Endometrial microvascular endothelial cells (primary cell): ENCODE data around the gene ITPA. TPM values are rescaled to one million over a fixed set of nuclear protein-coding genes. Genes with fewer than 3 reads are reported as not detected.
"Not testable (repeated sequence)": the region's sequence is repeated elsewhere in the genome, so short reads cannot be mapped to it uniquely, and the experiment has no call there.

Experiments used
- in situ Hi-C: cut with HindIII; loops from 2 replicates; pipeline ENCODE4 v1.10.0; 2017; ENCODE audit warnings: low sequenced_read_pairs, low pct_unique_long_range_greater_than_20kb; ENCODE audit errors: inconsistent ontology term
- total RNA-seq: library from RNA; depleted of rRNA; stranded (reverse); fragments of >200 nt; gene quantifications from one replicate; pipeline ENCODE4 v1.2.3, GENCODE V29; 2015; ENCODE audit errors: inconsistent ontology term

The ITPA gene
- total RNA-seq, 1 donor from 2014 or later = 90.0 TPM

DNA sequence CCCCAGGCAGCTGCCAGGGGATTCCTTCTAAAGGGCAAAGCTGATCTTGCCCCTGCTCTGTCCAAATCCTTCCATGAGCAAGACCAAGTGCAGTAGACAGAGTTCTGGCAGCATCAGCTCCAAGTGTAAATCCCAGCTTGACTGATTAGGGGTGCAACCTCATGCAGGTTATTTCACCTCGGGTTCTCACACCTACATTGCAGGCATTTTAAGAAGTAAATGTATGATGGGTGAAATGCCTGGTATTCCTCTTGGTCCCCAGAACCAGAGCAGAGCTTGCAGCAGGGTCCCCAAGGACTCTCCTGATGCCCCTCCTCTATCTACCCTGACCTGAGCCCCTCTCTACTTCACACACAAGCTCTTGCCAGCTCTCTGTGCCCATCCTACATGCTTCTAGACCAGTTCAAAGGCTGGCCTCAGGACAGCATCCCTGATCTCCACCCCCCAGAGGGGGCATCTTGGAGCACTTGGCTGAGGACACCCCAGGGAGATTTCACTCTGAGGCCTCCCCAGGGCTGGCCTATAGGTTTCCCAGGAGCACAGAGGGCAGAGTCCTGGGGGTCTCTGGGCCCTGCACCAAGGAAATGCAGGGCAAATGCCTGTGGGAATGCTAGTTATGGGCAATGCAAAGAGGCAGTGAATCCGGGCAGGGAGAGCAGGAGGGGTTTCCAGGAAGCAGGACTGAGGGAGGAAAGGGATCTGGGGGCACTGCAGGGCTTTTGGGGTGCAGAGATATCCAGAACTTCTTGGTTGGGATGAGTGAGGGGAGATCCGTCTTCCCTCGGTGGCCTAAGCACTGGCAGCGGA is 37.0 kb upstream of the ITPA start:
- in situ Hi-C loops = no loop called here

DNA sequence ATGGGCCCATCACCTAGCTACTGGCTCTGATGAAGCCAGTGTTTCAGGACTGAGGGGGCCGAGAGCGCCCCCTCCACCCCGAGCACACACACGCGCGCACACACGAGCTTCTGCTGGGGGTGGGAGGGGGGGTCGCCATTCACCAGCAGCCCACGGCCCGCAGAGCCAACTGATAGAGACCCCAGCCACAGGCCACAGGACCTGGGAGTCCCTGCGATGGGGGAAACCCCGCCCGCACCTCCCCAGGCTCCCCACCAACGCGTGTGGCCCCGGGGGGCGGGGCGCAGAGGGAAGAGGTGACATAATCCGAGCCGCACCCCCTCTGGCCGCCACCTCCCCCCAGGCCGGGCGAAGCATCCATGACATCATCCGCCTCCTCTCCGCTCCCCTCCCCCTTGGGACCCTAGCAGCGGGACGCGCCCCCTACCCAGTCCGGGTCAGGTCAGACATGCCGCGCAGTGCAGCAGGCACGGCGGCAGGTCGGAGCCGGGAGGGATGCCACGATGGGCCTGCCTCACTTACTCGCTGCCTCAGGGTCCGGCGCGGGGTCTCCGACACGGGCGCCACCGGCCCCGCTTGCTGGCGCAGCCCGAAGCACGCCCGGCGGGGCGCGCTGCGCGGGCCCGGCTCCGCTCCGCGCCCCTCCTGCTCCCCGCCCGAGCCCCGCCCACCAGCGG is 36.2 kb upstream of the ITPA start, which contains the start of gene LZTS3:
Gene LZTS3 (minus strand): TSS at position 617 of the 677 bp plus-strand sequence. CDS start 6,386 bp downstream, outside the sequence.
- in situ Hi-C loops = no loop called here

DNA sequence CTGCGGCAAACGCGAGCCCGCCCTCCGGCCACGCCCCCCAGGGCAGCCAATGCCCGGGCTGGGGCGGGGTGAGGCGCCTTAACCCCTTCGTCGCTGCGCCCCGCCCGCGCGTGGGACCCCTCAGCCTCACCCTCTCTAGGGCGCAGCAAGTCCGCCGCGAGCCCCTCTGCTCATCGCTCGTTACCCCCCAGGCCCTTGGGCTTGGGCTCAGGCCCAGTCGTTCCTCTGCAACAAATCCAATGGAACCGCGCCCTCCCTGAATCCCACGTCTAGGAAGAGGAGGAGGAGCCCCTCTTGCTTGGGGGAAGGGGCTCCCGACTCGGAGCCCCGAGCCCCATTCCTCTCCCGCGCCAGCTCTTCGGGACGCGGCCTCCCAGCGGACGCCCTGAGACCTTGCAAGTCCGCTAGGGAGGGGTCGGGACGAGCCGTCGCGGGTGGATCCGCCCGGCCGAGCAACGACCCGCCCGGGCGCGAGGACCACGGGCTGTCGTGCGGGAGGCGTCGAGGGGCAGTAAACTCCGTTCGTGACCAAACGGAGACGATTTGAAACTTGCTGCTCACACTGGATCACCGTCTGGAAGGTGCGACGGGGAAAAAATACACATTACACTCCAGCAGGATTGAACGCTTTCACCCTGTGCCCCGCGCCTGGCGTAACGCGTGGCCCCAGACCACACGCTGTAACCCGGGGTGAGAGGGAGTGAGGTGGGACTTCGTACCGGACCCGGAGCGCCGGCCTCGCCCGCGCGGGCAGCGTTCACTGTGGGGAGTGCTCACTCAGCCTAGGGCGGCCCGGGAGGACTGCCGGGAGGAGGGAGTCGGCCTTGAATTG is 35.5 kb upstream of the ITPA start:
- in situ Hi-C loops = no loop called here

DNA sequence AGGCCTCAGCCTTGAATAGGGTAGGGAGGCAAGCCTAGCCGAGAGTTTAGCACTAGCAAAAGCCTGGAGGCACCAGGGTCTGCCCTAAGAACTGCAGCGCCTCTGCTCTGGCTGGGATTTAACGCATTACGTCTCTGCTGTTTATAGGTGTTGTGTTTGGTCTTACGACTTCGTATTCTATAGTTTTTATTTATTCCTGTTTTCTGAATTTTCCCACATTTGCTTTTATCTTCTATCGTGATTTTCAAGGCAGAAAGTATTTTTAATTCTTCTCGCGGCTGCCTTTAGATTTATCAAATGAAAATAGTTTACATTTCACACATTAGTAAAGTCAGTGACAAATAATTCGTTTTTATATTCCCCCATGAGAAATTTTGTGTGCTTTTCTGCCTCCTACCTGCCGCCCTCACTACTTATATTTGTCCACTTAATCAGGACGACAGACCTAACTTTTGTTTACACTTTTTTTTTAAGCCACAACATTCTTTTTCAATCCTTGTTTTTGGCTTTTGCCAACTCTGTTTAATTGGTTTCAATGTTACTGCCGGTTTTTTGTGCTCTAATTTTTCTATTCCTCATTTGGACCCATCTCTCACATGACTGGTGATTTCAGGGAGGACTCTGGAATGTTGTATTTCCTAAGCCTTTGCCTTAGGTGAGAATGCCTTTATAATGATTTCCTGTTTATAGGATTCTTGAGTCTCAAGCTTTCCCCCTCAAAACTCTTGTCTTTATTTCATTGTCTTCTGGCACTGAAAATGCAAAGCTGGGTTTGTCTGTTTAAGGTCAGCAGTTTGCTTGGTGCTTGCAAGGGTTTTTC is 34.6 kb upstream of the ITPA start:
- in situ Hi-C loops = no loop called here

DNA sequence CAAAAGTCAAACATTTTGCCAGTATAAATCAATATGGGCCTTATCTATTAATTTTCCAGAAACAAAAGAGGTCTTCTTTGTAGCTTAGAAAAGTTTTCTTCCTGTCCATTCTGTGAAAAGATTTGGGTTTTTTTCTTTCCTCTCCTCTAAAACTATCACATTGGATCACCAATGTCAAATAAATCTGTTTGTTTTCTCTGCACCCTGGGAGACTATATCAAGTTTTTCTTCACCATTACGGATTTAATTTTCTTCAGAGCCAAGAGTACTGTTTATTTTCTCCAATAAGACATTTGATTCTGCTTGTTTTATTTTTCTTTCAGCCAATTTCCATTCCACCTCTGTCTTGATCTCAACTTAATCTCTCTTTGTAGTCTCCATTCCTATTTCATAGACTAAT is 34.0 kb upstream of the ITPA start:
- in situ Hi-C loops = no loop called here

DNA sequence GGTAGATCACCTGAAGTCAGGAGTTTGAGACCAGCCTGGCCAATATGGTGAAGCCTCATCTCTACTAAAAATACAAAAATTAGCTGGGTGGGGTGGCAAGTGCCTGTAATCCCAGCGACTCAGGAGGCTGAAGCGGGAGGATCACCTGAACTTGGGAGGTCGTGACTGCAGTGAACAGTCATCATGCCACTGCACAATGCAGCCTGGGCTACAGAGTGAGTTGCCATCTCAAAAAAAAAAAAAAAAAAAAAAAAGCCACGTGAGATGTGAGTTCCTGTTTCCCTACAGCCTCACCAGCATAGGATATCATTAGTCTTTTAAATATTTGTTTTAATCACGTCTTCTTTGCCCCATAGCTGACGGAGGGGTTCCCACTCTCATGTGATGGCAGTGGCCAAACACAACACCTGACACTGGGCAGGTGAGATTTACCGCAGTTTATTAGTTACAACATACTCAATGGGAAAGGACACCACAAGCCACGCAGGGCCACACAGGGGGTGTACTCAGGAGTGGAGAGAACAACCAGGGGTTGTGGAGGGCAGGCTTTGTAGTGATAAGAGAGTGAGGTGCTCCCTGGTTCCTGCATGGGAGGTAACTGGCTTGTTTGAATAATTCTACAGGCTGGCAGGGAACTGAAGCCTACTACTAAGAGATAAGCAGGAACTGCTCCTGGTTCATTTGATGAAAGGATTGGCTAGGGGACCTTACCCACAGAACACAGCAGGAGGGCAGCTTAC is 31.4 kb upstream of the ITPA start:
- in situ Hi-C loops = no loop called here

DNA sequence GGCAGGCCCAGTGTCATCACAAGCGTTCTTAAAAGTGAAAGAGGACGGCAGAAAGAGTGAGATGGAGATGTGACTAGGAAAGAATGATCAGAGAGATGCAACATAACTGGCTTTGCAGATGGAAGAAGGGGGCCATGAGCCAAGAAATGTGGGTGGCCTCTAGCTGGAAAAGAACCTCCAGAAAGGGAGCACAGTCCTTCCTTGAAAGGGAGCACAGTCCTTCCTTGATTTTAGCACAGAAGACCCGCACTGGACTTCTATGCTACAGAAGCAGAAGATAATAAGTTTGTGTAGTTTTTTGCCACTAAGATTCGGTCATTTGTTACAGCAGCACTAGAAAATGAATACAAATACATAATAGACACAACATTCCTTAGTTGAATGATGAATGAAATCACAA is 29.0 kb upstream of the ITPA start:
- in situ Hi-C loops = no loop called here

DNA sequence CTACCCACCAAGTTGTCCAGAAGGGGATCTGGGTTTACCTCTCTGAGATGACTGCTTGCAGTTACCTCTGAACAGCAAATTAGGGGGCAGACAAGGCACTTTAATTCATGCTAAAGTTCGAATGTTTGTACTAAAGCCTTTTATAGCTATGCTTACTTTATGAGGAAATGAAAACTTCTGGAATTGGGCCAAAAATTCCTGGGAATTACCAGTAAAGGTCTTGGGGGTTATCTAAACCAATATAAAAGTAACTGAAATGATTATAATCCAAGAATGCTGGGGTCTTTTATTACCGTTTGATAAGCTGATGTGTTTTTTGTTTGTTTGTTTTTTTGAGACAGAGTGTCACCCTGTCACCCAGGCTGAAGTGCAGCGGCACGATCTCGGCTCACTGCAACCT is 28.0 kb upstream of the ITPA start:
- in situ Hi-C loops = no loop called here

DNA sequence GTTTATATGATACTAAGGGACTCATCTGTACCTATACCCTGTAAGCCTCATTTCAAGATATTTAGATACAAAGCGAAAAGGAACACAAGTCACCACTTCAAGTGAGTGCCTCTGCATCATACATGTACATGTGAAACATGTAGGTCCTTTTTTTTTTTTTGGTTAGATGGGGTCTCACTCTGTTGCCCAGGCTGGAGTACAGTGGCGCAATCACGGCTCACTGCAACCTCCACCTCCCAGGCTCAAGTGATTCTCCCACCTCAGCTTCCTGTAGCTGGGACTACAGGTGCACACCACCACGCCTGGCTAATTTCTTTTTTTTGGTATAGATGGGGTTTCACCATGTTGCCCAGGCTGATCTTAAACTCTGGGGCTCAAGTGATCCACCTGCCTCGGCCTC is 26.9 kb upstream of the ITPA start:
- in situ Hi-C loops = not testable (repeated sequence)

DNA sequence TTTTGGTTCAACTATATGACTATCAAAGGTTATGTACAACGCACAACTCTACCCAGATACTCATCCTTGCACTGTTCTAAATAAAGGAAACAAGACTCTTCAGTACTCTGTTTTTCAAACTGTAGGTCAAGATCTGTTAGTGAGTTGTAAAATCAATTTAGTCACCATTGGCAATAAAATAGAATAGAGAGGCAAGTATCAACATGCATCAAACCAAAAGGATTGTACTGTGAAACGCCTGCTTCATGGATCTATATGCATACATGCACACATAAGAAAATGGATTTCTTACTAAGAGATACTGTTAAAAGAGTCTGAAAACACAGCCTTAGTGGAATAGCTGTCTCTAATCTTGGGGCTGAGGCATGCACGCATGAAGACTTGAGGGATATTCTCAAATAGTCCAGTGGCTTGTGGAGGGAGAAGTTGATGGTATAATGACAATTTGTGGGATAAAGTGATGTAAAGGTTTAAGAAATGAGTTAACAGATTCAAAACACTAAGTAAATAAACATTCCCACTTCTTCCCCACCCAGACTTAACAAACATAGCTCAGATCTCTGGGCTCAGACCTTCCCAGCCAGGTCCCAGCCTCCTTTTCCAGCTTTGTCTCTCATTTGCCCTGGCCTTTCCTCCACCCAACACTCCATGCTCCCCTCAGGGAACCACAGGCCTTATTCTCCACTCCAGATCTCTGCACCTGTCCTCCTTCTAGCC is 25.2 kb upstream of the ITPA start:
- in situ Hi-C loops = no loop called here

DNA sequence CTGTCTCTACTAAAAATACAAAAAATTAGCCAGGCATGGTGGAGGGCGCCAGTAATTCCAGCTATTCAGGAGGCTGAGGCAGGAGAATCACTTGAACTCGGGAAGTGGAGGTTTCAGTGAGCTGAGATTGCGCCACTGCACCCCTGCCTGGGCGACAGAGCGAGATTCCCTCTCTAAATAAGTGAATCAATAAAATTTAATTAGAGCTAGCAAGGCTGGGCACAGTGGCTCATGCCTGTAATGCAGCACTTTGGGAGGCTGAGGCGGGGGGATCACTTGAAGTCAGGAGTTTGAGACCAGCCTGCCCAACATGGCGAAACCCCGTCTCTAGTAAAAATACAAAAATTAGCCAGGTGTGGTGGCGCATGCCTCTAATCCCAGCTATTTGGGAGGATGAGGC is 21.4 kb upstream of the ITPA start:
- in situ Hi-C loops = not testable (repeated sequence)

DNA sequence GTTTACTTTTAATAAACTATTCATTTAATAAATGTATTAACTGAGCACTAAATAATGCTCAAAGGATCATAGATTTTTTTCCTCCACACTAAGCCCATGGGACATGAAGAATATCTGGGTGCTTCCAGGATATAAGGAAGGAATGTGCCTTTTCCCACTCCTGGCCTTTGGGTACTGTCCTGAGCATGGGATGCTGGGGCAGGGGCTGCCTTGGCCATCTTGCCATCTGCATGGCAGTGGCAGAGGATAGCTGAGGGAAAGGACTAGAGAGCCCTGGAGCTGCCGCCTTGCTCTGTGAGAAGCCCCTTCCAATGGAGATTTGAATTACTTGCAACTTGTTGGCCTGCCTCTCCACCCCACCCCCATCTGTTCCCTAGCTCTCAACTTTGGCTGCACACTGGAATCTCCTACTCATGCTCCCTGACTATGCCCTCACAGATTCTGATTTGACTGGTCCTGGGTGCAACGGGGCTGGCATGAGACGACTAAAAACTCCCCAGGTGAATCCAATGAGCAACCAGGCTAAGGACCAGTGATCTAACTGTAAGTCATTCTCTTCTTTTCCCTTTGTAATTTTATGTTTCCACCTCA is 20.4 kb upstream of the ITPA start:
- in situ Hi-C loops = no loop called here

DNA sequence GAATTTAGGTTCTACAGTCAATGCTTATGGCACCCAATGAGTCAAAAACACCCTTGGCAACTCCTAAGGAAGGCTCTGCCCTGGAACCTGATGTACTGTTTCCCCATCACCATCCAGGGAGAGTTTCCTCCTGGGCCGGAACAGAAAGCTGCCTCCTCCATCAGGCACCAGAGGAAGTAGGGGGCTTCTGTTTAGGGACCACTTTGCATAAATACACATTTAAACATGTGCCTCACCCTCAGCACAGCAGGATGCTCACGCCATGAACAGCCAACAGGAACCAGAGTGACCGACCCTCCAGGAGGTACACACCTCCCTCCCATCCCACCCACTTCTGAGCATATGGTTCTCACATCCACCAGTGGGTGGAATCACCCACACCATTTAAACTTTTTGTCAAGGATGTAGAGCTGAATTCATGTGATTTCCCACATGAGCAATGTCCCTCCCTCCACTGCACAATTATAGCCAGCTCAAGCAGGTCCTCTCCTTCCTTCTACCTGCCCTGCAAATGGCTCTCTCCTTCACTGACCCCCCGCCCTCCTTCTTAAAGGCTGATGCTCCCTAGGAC is 19.7 kb upstream of the ITPA start:
- in situ Hi-C loops = no loop called here

DNA sequence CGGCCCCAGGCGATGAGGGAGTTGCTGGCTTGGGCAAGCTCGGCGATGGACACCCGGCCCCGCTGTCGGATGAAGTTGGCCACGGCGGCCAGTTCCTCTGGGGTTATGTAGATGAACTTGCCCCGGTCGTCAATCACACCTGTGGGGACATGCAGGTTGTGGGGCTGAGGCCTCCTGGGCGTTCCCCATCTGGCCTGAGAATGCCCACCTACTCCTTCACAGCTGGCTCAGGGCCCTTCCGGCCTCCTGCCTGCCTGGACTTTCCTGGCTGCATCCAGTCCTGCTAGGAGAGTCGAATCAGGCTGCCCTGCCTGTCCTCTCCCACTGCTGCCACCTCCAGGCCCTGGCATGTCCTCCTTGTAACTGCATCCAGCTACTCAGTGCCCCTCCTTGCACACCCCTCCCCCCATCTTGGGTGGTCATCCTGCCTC is 18.6 kb upstream of the ITPA start:
- in situ Hi-C loops = no loop called here

DNA sequence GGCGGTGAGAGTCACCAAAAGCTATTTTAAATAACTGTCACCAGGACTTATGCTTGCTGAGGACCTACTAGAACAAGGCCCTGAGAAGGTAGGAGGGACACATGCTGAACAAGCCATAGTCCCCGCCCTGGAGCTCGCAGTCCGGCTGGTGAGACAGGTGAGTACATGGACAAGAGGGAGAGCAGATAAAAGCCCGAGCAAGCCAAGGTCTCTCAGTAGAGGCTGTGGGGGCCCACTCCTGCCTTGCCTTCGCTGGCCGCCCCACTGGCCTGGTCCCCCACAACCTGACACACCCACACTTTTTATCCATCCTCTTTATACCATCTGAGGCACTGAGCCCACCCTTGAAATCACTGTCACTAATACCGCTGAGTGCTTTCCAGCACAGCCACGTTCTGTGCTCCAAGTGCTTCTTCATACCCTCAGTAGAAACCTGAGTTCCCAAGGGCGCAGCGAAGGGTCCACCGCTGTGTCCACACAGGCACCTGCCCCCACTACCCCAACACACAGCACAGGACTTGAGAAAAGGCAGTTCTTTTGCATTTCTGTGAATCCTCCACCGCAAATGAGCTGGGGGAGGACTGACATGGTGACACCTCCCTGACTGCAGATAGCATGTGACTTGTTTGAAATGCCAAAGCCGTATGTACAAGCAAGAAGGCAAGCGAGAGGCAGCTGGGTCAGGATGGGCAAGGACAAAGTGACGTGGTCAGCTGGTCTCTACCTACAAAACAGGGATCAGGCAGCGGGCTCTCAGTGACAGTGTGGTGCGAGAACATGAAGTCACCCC is 16.9 kb upstream of the ITPA start:
- in situ Hi-C loops = no loop called here
